ENCODE data around the gene PGBD2.
"Not testable (repeated sequence)": the region's sequence is repeated elsewhere in the genome, so short reads cannot be mapped to it uniquely, and the experiment has no call there.

The PGBD2 gene, protein sequence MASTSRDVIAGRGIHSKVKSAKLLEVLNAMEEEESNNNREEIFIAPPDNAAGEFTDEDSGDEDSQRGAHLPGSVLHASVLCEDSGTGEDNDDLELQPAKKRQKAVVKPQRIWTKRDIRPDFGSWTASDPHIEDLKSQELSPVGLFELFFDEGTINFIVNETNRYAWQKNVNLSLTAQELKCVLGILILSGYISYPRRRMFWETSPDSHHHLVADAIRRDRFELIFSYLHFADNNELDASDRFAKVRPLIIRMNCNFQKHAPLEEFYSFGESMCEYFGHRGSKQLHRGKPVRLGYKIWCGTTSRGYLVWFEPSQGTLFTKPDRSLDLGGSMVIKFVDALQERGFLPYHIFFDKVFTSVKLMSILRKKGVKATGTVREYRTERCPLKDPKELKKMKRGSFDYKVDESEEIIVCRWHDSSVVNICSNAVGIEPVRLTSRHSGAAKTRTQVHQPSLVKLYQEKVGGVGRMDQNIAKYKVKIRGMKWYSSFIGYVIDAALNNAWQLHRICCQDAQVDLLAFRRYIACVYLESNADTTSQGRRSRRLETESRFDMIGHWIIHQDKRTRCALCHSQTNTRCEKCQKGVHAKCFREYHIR

DNA sequence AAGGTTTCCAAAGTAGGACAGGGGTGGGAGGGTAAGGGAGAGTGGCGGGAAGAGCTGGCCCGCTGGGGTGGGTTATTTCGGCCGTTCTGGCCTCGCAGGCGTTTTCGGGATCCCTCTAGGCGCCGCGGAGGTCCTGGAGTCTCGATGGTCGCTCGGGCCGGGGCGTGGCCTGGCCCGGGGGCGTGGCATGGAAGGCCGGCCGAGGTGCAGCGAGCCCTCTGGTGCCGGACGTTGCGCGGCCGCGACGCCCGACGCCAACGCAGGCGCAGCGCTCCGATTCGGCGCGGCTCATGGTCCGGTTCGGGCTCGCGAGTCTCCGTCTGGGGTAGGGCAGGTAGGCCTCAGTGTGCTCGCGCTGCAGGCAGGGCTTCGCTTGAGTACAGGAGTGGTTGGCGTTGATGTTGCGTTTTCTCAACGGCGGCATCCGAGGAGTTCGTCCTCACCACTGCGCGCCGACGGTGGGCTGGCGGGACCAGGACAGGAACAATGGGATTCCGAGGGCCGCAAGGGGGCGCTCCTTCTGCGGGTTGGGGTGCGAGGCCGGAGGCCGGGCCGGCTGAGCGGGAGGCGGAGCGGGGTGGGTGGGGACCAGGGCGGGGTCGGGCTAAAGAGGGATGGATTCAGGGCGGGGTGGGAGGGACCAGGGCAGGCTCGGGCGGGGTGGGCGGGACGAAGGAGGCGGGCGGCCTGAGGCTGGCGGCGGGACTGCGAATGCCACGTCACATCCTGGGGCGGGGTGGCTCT lies at the start of gene PGBD2:
Gene PGBD2, plus strand, starts transcription at position 227 of the 744 bp plus-strand sequence. CDS start 7,628 bp downstream, outside the sequence.
- peak; percentile 96 for DNase-seq (ENCODE audit: low spot score)

DNA sequence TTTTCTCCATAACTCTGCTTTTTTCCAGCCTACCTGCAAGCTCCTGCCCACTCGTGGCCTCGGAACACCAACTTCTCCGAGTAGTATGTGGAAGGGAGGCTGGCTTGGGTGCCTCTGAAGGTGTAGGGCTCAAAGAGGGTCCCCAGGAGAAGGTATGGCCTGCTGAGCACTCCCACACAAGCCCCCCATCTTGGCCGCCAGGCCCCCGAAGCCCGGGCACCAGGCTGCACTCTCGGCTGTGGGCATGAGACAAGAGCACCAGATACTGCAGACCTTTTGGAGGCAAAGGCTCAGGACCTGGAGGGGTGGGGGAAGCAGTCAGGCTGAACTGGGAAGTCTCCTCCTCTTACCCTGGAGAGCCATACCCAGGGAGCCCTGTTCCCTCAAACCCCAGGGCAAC lies 48.8 kb upstream of the PGBD2 start:
- no peak for DNase-seq (ENCODE audit: low spot score)

DNA sequence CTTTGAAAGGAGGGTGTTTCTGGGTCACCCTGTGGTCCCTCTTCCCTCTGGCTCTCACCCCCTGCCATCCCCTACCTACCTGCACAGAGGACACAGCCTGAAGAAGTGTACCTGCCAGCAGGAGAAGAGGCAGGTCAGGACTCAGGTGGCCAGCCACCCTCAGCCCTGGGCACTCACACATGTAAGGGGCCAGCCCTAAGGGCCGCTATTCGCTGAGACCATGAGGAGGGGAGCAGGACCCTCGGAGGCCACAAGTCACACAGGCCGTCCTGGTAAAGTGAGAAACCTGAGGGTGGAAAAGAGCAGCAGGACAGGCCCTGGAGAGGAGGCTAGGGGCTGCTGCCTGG lies 48.3 kb upstream of the PGBD2 start:
- DNase-seq (ENCODE audit: low spot score): no peak

- peak; percentile 54 for DNase-seq (ENCODE audit: low spot score)
Measured at GRCh38 chr1:248858096-248858890, 47.7 kb upstream of the PGBD2 start.

DNA sequence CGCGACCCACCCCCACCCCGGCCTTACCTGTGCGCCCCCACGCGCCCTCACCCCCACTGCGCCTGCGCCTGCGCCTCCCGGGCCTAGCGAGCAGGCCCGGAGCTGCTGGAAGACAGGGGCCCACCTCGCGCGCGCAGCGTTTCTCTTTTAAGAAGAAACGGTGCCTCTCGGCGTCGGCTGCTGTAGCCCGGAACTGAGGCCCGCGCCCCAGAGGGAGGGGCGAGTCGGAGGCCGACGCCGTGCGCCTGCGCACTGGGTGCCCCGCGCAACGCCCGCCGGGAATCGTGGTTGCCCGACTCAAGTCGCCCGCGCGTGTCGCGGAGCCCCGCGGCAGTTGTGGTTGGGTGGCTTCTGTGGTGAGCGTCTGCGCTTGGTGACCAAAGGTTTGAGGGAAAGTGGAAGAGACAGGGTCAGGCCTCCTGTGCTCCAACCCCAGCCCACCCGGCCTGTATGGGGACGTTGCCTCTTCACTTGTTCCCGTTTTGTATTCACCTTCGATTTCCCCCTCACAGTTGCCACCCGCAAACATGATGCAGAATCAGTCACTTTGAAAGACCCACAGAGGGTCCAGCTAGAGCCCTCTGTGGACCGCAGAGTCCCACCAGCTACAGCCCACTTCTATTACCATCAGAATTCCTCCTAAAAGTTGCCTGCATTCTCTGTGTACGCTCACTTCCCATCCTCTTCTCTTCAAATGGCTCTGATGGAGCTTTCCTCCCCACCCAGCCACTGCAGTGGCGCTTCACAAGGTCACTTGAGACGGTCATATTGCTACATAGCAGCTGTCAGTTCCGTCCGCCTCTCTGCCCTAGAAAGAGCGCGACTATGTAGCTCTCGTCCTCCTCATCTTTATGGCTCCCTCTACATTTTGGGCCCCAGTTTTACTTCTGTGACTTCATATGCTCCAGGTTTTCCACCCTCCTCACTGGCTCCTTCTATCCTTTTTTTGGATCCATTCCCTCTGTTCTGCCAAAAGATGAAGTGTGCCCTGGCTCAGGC lies 46.8 kb upstream of the PGBD2 start, which contains the start of gene ZNF692:
Gene ZNF692, minus strand, starts transcription at position 195 of the 999 bp plus-strand sequence. CDS start 776 bp downstream, outside the sequence.
- DNase-seq (ENCODE audit: low spot score): peak; percentile 97

- DNase-seq (ENCODE audit: low spot score): no peak
Measured at GRCh38 chr1:248860007-248860406, 46.0 kb upstream of the PGBD2 start.

DNA sequence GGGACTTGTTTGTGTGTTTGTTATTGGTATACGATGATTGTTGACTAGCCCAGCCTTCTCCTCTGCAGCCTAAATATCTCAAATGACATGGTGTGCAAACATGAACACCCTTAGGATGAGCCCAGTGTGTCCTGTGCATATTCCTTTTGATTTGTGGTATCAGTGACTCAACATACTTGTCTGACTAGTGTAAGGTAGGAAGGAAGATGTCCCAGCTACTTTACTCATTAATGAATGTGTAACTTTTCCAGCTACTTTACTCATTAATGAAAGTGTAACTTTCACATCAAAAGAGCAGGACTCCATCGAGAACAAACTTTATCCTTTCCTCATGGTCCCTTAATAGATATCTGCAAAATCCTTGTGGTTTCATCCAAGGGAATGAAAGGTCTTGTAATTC lies 44.4 kb upstream of the PGBD2 start:
- DNase-seq (ENCODE audit: low spot score): no peak

DNA sequence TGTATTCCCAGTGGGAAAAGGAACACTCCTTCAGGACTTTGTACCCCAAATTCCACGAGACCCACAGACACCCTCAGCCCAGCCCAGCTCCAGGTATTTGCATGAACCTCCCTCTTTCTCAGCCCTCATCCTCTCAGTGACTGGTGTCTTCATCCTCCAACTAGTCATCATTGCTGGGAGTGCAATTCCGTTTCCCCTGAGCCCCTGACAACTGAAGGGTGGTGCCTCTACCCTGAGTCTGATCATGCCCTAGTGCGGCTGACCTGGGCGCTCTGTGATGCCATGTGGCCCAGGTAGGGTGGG lies 43.4 kb upstream of the PGBD2 start:
- DNase-seq (ENCODE audit: low spot score): no peak

DNA sequence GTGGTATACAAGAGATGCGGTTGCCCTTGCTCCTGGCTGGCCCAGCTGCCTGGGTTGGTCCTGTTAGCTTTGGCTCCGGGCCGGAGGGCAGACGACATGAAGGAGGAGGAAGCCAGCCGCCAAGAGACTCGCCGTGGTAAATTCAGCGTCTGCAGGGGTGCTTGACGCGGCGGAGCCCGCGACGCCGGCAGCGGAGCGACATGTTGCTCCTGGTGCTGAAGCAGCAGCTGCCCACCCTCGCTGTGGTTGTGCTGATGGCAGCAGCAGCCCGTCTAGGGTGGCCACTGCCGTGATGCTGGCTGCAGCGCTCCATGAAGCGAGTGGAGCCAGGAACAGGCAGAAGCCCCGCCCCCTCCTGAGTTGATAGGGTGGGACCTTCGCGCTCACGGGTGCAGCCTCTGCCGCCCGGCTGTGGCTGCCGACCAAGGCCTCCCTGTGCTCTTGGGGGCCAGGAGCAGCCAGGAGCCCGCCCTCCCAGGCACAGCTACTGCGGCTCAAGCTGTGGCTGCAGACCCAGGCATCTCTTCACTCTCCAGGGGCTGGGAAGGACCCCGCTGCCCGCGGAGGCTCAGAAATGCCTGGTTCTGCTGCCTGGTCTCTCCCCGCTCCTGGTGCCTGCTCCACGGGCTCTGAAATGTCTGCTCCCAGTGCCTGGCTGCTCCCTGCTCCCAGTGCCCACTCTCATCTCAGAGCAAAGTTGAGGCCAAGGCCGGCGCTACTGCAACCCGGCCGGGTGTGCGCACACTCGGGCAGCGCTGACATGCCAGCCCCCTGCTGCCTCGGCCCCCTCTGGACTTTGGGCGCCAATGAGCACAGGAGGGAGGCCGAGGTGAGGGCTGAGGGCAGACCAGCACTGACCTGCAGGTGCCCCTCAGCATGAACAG lies 42.8 kb upstream of the PGBD2 start:
- peak; percentile 72 for DNase-seq (ENCODE audit: low spot score)

GRCh38 chr1:248871837-248872401 lies 34.1 kb upstream of the PGBD2 start:
- DNase-seq (ENCODE audit: low spot score): no peak

GRCh38 chr1:248872752-248873408 lies 33.2 kb upstream of the PGBD2 start:
- peak; percentile 71 for DNase-seq (ENCODE audit: low spot score)

DNA sequence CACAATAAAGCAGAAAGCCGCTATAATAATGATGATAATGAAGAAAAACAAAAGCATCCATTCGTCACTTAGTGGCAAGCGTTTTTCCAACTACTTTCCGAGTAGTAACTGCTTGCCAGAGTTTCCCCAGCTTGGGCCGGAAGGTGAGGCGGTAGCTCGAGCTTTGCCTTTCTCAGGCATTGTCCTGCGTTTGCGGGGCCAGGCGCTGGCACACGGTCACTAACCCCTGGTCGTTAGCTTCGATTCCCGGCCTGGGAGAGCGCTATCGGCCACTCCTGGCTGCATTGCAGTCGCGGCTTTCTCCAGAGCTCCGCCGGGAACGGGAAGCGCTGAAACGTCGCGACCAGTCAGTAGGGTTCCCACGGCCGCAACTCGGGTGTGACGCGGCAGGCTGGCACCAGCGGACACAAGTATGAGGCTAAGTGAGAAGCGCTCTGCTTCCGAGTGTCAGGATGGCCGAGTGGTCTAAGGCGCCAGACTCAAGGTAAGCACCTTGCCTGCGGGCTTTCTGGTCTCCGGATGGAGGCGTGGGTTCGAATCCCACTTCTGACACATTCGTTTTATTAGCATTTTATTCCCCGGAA lies 32.5 kb upstream of the PGBD2 start:
- DNase-seq (ENCODE audit: low spot score): peak; percentile 98

GRCh38 chr1:248873993-248874533 lies 32.0 kb upstream of the PGBD2 start:
- DNase-seq (ENCODE audit: low spot score): peak; percentile 94

DNA sequence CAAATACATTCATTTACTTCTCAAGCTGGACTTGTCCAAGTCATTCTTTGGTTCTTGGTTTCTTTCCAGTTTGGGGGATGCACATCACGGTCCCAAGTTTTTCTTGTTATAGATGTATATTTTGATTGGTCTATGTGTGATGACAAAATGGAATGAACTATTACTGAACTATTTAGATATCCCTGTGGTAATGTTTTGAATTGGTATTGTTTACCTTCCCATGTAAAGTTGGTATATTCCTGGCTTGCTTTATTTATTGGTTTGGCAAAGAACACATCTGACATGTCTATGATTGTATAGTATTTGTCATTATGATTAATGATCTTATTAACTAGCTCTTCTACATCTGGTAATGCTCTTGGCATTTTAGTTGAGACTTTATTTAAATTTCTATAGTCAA lies 24.8 kb upstream of the PGBD2 start:
- DNase-seq (ENCODE audit: low spot score): no peak

DNA sequence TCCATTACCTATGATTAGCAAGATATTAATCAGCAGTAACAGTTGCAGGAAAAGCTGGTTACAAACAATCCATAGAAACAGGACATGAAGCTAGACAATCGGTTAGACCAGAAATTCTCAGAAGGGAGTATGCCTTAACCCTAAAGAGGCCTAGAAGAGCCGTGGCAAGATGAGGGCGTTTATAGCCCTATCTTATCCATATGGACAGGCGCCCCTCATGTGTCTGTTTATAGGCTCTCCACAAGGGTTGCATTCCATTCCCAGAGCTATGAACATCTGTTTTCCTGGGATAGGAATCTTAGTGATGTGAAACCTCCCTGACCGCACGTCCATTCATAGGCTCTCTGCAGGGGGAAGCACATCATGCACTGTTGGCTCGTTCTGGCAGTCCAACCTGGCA lies 23.6 kb upstream of the PGBD2 start:
- DNase-seq (ENCODE audit: low spot score): not testable (repeated sequence)

DNA sequence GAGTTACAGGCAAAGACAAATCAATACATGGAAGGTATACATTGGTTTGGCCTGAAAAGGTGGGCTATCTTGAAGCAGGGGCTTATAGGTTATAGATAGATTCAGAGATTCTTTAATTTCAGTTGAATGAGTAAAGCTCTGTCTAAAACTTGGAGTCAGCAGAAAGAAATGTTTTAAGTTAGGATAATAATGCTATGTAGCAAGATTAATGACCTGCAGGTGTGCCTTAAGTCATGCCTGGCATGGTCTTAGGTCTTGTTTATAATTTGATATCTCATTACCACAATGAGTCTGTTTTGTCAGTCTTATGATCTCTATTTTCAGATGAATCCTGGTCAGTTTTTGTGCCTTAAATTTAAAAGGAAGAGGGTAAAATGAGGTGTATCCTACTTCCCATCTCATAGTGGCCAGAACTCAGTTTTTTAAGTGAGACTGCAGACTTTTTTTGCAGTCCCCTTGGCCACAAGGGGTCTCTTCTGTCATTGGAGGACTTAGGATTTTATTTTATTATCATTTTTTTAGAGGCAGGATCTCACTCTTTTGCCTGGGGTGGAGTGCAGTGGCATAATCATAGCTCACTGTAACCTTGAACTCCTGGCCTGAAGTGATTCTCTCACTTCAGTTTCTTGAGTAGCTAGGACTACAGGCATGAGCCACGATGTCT lies 21.3 kb upstream of the PGBD2 start:
- DNase-seq (ENCODE audit: low spot score): no peak

DNA sequence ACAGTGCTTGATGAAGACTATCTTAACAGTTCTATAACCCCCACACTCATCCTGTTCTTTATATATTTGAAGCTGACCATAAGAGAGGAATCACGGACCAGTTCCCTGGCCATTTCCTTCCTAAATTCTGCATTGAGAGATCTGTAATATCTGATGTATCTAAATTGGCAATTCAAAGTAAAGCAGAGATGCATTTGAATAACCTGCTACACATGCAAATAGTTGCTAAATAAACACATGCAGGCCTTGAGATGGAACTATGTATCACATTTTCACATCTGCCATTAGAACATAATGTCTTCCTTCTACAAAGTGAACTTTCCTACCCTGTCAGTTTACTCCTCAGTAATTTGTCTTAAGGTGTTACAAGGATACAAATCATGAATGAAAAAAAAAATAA lies 20.4 kb upstream of the PGBD2 start:
- DNase-seq (ENCODE audit: low spot score): no peak
